ENCODE measurements around the gene OR11A1. TPM values are rescaled to one million over a fixed set of nuclear protein-coding genes. Genes with fewer than 3 reads are reported as not detected.

OR11A1 gene, protein sequence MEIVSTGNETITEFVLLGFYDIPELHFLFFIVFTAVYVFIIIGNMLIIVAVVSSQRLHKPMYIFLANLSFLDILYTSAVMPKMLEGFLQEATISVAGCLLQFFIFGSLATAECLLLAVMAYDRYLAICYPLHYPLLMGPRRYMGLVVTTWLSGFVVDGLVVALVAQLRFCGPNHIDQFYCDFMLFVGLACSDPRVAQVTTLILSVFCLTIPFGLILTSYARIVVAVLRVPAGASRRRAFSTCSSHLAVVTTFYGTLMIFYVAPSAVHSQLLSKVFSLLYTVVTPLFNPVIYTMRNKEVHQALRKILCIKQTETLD
- not detected in 5 replicates for total RNA-seq (2022; extraction: Qiagen RNA extraction; ENCODE audit: low read depth)

DNA sequence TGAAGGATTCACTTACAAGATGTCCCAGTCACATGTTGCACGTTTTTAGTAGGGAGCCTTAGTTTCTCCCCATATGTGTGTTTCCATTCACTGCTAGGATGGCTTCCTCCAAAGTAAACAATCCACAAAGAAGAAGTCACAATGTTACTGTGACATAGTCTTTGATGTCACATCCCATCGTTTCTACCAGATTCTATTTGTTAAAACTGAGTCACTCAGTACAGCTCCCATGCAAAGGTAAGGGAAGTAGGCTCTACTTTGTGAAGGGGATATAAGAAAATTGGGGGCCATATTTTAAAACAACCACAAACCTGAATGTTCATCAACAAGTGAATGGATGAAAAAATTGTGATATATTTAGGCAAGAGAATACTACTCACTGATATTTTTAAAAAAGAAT is at the start of gene OR11A1, which contains the start of gene OR2H1:
OR11A1 (minus strand) TSS at position 101 of the 400 bp plus-strand sequence. CDS start 29,430 bp downstream, outside the sequence.
OR2H1 (plus strand) TSS at position 185 of the 400 bp plus-strand sequence. CDS start 4,615 bp downstream, outside the sequence.

DNA sequence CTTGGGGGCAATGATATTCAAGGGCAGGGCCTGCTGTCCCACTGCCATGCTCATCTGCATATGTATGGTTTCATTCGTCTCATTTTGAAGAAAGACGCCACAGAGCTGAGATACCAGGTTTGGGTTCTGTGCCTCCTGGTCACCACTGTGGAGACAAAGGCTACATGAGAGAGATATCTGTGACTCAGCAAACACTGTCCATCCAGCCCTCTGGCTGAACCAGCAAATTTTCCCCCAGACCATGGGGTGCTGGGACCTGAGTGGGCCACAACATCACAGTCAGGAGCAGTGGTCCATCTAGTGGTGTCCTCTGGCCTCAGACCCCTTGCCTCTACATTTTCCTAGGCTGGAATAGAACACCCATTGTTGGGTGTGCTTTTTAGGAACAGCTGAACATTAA is 30.8 kb upstream of the OR11A1 start, which contains the start of gene MAS1L:
MAS1L (minus strand) TSS at position 297 of the 400 bp plus-strand sequence; CDS start at position 243, 54 bp downstream.

DNA sequence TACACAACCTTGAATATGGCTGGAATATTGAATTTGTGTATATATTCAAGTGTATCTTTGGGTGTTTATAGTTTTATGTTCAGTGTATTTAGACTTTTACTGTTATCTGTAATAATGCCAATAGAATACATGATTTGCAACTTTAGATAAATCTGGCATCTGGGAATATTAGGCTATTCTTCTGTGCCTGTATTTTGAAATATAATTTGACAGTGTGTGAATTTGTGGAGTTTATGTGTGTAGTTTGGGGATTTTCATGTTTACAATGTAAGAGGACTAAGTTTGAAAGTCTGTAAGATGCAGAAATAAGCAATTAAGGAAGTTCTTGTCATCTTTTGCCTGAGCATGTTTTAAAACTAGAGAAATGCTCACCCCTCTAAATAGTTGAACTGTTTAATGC is 17.9 kb downstream of the OR11A1 start, which contains the start of gene OR10C1:
OR10C1 (plus strand) TSS at position 301 of the 400 bp plus-strand sequence. CDS start 710 bp downstream, outside the sequence.

DNA sequence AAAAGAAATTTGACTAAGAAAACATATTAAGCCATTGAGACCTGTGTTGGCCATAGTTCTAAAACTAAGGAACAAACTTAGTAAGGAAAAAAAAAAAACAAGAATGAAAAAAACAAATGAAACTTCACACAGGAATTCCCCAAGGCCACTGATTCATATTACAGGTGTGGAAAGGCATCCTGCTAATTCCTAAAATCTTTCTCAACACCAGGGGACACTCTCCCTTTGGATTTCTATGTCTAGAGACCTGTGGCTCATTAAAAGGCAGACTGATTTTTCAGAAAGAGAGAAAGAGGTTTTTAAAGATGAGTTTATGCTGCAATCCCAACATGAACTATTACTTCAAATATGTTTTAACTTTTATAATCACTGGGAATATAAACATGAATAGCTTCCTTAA is 42.3 kb downstream of the OR11A1 start, which contains the start of gene OR12D1:
OR12D1 (plus strand) TSS at position 341 of the 400 bp plus-strand sequence.

DNA sequence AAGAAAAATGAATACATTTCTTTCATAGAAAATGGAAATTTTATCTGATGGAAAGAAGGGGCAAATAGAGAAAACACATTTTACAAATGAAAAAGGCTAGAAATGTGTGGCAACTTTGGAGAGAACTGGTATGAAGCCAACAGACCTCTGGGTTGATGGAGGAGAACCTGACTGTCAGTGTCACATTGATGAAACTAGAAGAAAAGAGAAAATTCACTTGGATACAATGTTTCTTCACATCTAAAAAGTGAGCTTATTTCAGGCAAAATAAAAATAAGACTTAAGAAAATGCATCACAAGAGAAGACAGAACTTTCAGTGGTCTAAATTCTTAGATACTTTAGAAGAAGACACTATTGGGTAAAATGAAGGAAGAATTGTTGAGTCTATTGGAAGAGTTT is 61.5 kb downstream of the OR11A1 start, which contains the start of gene OR12D2:
OR12D2 (plus strand) TSS at position 301 of the 400 bp plus-strand sequence. CDS start 1,069 bp downstream, outside the sequence.

Other genes starting within 250 kb of the OR11A1 start
- gene OR14J1, start 155.4 kb downstream of the OR11A1 start, total RNA-seq (2022; extraction: Qiagen RNA extraction; ENCODE audit: low read depth) = not detected in 5 replicates
- not detected in 5 replicates for gene OR5V1, start 88.2 kb downstream of the OR11A1 start, total RNA-seq (2022; extraction: Qiagen RNA extraction; ENCODE audit: low read depth)
- not detected in 5 replicates for gene OR12D3, start 81.8 kb downstream of the OR11A1 start, total RNA-seq (2022; extraction: Qiagen RNA extraction; ENCODE audit: low read depth)
- not detected in 5 replicates for gene OR12D2, start 61.4 kb downstream of the OR11A1 start, total RNA-seq (2022; extraction: Qiagen RNA extraction; ENCODE audit: low read depth)
- gene OR12D1, start 42.1 kb downstream of the OR11A1 start, total RNA-seq (2022; extraction: Qiagen RNA extraction; ENCODE audit: low read depth) = not detected in 5 replicates
- gene OR10C1, start 17.8 kb downstream of the OR11A1 start, total RNA-seq (2022; extraction: Qiagen RNA extraction; ENCODE audit: low read depth) = not detected in 5 replicates
- gene OR2H1, start 84 bp upstream of the OR11A1 start, total RNA-seq (2022; extraction: Qiagen RNA extraction; ENCODE audit: low read depth) = not detected in 5 replicates
- not detected in 5 replicates for gene MAS1L, start 30.9 kb upstream of the OR11A1 start, total RNA-seq (2022; extraction: Qiagen RNA extraction; ENCODE audit: low read depth)
- 0.40 to 0.96 TPM (median 0.87 TPM) in 5 replicates for gene UBD, start 102.7 kb upstream of the OR11A1 start, total RNA-seq (2022; extraction: Qiagen RNA extraction; ENCODE audit: low read depth)
- gene OR2H2, start 128.1 kb upstream of the OR11A1 start, total RNA-seq (2022; extraction: Qiagen RNA extraction; ENCODE audit: low read depth) = not detected in 5 replicates
- 3.9 to 6.6 TPM (median 5.7 TPM) in 5 replicates for gene GABBR1, start 176.1 kb upstream of the OR11A1 start, total RNA-seq (2022; extraction: Qiagen RNA extraction; ENCODE audit: low read depth)
- not detected in 5 replicates for gene MOG, start 200.0 kb upstream of the OR11A1 start, total RNA-seq (2022; extraction: Qiagen RNA extraction; ENCODE audit: low read depth)
- gene ZFP57, start 224.1 kb upstream of the OR11A1 start, total RNA-seq (2022; extraction: Qiagen RNA extraction; ENCODE audit: low read depth) = not detected in 5 replicates